ENCODE results near the gene IFT52.

The IFT52 gene

DNA sequence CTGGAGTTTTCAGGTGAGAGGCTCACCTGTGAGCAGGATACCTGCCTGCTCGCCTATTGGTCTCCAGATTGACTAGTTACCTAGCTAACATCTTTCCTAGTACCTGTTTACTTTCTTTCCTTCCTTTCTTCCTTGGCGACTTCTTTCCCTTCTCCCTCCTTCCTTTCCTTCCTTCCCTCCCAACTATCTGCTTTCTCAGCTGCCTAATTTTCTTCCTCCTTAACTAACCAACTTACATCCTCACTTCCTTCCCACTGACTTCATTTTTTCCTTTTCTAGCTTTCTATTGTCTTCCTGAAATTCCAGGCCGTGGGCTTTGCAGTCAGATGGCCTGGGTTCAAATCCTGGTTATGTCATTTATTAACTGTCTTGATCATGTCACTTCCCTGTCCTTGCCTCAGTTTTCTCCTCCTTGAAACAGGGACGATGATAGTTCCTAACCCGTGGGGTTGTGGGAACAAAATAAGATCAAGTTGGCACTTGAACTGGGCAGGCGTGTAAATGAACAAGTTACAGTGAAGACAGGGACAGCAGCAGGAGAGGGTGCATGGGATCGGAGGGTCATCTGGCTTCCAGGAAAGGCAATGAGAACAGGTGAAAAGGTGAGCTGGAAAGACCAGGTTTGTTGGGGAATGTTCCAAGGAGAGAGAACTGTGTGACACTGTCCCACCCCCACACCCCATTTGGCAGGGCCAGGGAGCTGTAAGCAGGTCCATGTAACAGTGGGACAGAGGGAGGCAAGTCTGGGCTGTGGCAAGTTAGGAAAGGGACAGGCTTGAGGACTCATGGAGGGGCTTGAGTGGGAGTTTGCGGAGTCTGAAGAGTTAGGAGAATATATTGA, 31.4 kb upstream of the IFT52 start:
- ATAC-seq (replicated peaks; ENCODE audit: extremely low read depth, poor library complexity, severe bottlenecking) (no peak), DNase-seq (ENCODE audit: low spot score in 2 of 2) (no peak)
- H3K27me3 Mint-ChIP-seq: no peaks in the 10 kb centered on the region
- H3K9me3 Mint-ChIP-seq: no peaks in the 10 kb centered on the region
- H3K4me3 Mint-ChIP-seq: no peak overlapping the region
- H3K27ac Mint-ChIP-seq (ENCODE audit: low read depth): no peak overlapping the region
- no peaks in the 10 kb centered on the region for H3K36me3 Mint-ChIP-seq (ENCODE audit: insufficient read depth)
- H3K4me1 Mint-ChIP-seq: no peaks in the 10 kb centered on the region

- Mint-ChIP-seq H3K27me3 (no peaks in the 10 kb centered on the region), H3K9me3 (no peaks in the 10 kb centered on the region), H3K4me3 (no peak overlapping the region), H3K4me1 (no peaks in the 10 kb centered on the region), H3K27ac (ENCODE audit: low read depth) (no peak overlapping the region), H3K36me3 (ENCODE audit: insufficient read depth) (no peaks in the 10 kb centered on the region)
- ATAC-seq (replicated peaks; ENCODE audit: extremely low read depth, poor library complexity, severe bottlenecking): no peak
- DNase-seq (ENCODE audit: low spot score in 2 of 2): no peak
Measured at GRCh38 chr20:43560974-43561373, 29.8 kb upstream of the IFT52 start.

- DNase-seq (ENCODE audit: low spot score in 2 of 2) (no peak), ATAC-seq (replicated peaks; ENCODE audit: extremely low read depth, poor library complexity, severe bottlenecking) (no peak)
- Mint-ChIP-seq H3K27me3 (no peaks in the 10 kb centered on the region), H3K4me3 (no peak overlapping the region), H3K4me1 (no peaks in the 10 kb centered on the region), H3K36me3 (ENCODE audit: insufficient read depth) (no peaks in the 10 kb centered on the region), H3K27ac (ENCODE audit: low read depth) (no peak overlapping the region), H3K9me3 (no peaks in the 10 kb centered on the region)
Measured at GRCh38 chr20:43563429-43563828, 27.3 kb upstream of the IFT52 start.

GRCh38 chr20:43563991-43564390, 26.7 kb upstream of the IFT52 start:
- no peaks in the 10 kb centered on the region for H3K27me3 Mint-ChIP-seq
- no peaks in the 10 kb centered on the region for H3K36me3 Mint-ChIP-seq (ENCODE audit: insufficient read depth)
- H3K4me1 Mint-ChIP-seq: no peaks in the 10 kb centered on the region
- H3K27ac Mint-ChIP-seq (ENCODE audit: low read depth): no peak overlapping the region
- no peak for ATAC-seq (replicated peaks; ENCODE audit: extremely low read depth, poor library complexity, severe bottlenecking)
- no peak overlapping the region for H3K4me3 Mint-ChIP-seq
- DNase-seq (ENCODE audit: low spot score in 2 of 2): no peak
- H3K9me3 Mint-ChIP-seq: no peaks in the 10 kb centered on the region

- H3K4me1 Mint-ChIP-seq: no peaks in the 10 kb centered on the region
- no peaks in the 10 kb centered on the region for H3K27me3 Mint-ChIP-seq
- no peak for ATAC-seq (replicated peaks; ENCODE audit: extremely low read depth, poor library complexity, severe bottlenecking)
- DNase-seq (ENCODE audit: low spot score in 2 of 2): no peak
- no peaks in the 10 kb centered on the region for H3K36me3 Mint-ChIP-seq (ENCODE audit: insufficient read depth)
- H3K27ac Mint-ChIP-seq (ENCODE audit: low read depth): no peak overlapping the region
- H3K9me3 Mint-ChIP-seq: no peaks in the 10 kb centered on the region
- H3K4me3 Mint-ChIP-seq: no peak overlapping the region
Measured at GRCh38 chr20:43564455-43564854, 26.3 kb upstream of the IFT52 start.

- DNase-seq (ENCODE audit: low spot score in 2 of 2) (no peak), ATAC-seq (replicated peaks; ENCODE audit: extremely low read depth, poor library complexity, severe bottlenecking) (no peak)
- H3K4me3 Mint-ChIP-seq: no peak overlapping the region
- H3K9me3 Mint-ChIP-seq: no peaks in the 10 kb centered on the region
- H3K36me3 Mint-ChIP-seq (ENCODE audit: insufficient read depth): no peaks in the 10 kb centered on the region
- H3K27me3 Mint-ChIP-seq: no peaks in the 10 kb centered on the region
- H3K27ac Mint-ChIP-seq (ENCODE audit: low read depth): no peak overlapping the region
- H3K4me1 Mint-ChIP-seq: no peaks in the 10 kb centered on the region
Measured at GRCh38 chr20:43564993-43565757, 25.6 kb upstream of the IFT52 start.

DNA sequence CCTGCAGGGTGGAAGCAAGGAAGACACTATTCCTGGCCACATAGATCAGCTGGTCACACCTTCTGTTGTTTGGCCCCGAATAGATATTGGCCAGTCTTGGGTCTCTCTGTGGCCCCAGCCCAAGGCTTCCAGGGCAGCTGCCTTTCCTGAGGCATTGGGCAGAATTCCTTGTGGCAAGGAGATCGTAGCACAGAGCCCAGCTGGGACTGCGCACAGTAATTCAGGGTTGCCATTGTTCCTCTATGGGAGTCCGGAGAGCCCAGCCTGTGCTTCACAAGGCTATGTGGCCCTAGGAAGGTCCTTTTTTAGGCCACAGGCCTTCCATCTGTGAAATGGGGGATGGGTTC, 25.0 kb upstream of the IFT52 start:
- Mint-ChIP-seq H3K9me3 (no peaks in the 10 kb centered on the region), H3K4me1 (no peaks in the 10 kb centered on the region), H3K4me3 (no peak overlapping the region), H3K27me3 (no peaks in the 10 kb centered on the region), H3K27ac (ENCODE audit: low read depth) (no peak overlapping the region), H3K36me3 (ENCODE audit: insufficient read depth) (no peaks in the 10 kb centered on the region)
- DNase-seq (ENCODE audit: low spot score in 2 of 2) (no peak), ATAC-seq (replicated peaks; ENCODE audit: extremely low read depth, poor library complexity, severe bottlenecking) (no peak)

GRCh38 chr20:43567477-43567876, 23.3 kb upstream of the IFT52 start:
- H3K36me3 Mint-ChIP-seq (ENCODE audit: insufficient read depth): no peaks in the 10 kb centered on the region
- no peak for DNase-seq (ENCODE audit: low spot score in 2 of 2)
- no peaks in the 10 kb centered on the region for H3K4me1 Mint-ChIP-seq
- no peak overlapping the region for H3K27ac Mint-ChIP-seq (ENCODE audit: low read depth)
- ATAC-seq (replicated peaks; ENCODE audit: extremely low read depth, poor library complexity, severe bottlenecking): no peak
- no peaks in the 10 kb centered on the region for H3K9me3 Mint-ChIP-seq
- no peak overlapping the region for H3K4me3 Mint-ChIP-seq
- no peaks in the 10 kb centered on the region for H3K27me3 Mint-ChIP-seq

DNA sequence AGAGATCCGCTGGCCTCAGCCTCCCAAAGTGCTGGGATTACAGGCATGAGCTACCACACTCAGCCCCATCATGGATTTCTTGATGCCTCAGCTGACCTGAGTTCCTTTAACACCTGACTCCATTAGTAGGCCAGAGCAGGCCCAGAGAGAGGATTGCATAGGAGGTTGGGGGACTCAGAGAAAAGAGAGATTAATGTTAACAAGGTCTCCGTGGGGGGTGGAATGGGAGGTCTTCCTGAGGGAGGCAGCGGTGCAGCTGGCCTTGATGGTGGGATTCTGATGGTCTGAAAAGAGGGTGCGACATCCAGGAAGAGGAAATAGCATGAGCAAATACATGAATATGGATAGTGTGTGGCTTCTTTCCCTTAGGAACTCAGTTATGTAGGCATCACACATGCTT, 22.0 kb upstream of the IFT52 start:
- H3K36me3 Mint-ChIP-seq (ENCODE audit: insufficient read depth): no peaks in the 10 kb centered on the region
- no peaks in the 10 kb centered on the region for H3K9me3 Mint-ChIP-seq
- no peak for ATAC-seq (replicated peaks; ENCODE audit: extremely low read depth, poor library complexity, severe bottlenecking)
- no peak overlapping the region for H3K4me3 Mint-ChIP-seq
- H3K27me3 Mint-ChIP-seq: no peaks in the 10 kb centered on the region
- H3K27ac Mint-ChIP-seq (ENCODE audit: low read depth): no peak overlapping the region
- no peaks in the 10 kb centered on the region for H3K4me1 Mint-ChIP-seq
- no peak for DNase-seq (ENCODE audit: low spot score in 2 of 2)

DNA sequence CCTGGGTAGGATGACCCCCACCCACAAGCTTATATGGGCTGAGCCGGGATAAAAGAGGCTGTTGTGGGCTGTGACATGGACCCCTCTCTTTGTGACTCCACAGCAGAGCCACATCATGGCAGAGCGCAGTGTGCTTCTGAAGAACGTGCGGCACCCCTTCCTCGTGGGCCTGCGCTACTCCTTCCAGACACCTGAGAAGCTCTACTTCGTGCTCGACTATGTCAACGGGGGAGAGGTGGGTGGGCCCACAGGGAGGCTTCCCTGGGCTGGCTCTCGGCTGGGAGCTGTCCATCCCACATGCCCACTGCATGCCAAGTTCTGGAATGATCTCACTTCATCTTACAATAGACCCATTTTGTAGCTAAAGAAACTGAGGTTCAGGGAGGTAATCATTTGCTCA, 21.5 kb upstream of the IFT52 start:
- no peak overlapping the region for H3K27ac Mint-ChIP-seq (ENCODE audit: low read depth)
- ATAC-seq (replicated peaks; ENCODE audit: extremely low read depth, poor library complexity, severe bottlenecking) (no peak), DNase-seq (ENCODE audit: low spot score in 2 of 2) (no peak)
- H3K36me3 Mint-ChIP-seq (ENCODE audit: insufficient read depth): no peaks in the 10 kb centered on the region
- H3K27me3 Mint-ChIP-seq: no peaks in the 10 kb centered on the region
- no peak overlapping the region for H3K4me3 Mint-ChIP-seq
- H3K9me3 Mint-ChIP-seq: no peaks in the 10 kb centered on the region
- no peaks in the 10 kb centered on the region for H3K4me1 Mint-ChIP-seq

- Mint-ChIP-seq H3K36me3 (ENCODE audit: insufficient read depth) (no peaks in the 10 kb centered on the region), H3K9me3 (no peaks in the 10 kb centered on the region), H3K27me3 (no peaks in the 10 kb centered on the region), H3K4me1 (no peaks in the 10 kb centered on the region), H3K4me3 (no peak overlapping the region), H3K27ac (ENCODE audit: low read depth) (no peak overlapping the region)
- ATAC-seq (replicated peaks; ENCODE audit: extremely low read depth, poor library complexity, severe bottlenecking): no peak
- DNase-seq (ENCODE audit: low spot score in 2 of 2): no peak
Measured at GRCh38 chr20:43570496-43570895, 20.2 kb upstream of the IFT52 start.

- no peaks in the 10 kb centered on the region for H3K9me3 Mint-ChIP-seq
- no peak overlapping the region for H3K27ac Mint-ChIP-seq (ENCODE audit: low read depth)
- DNase-seq (ENCODE audit: low spot score in 2 of 2): no peak
- no peaks in the 10 kb centered on the region for H3K4me1 Mint-ChIP-seq
- no peaks in the 10 kb centered on the region for H3K27me3 Mint-ChIP-seq
- H3K36me3 Mint-ChIP-seq (ENCODE audit: insufficient read depth): no peaks in the 10 kb centered on the region
- ATAC-seq (replicated peaks; ENCODE audit: extremely low read depth, poor library complexity, severe bottlenecking): no peak
- no peak overlapping the region for H3K4me3 Mint-ChIP-seq
Measured at GRCh38 chr20:43571310-43571709, 19.4 kb upstream of the IFT52 start.

DNA sequence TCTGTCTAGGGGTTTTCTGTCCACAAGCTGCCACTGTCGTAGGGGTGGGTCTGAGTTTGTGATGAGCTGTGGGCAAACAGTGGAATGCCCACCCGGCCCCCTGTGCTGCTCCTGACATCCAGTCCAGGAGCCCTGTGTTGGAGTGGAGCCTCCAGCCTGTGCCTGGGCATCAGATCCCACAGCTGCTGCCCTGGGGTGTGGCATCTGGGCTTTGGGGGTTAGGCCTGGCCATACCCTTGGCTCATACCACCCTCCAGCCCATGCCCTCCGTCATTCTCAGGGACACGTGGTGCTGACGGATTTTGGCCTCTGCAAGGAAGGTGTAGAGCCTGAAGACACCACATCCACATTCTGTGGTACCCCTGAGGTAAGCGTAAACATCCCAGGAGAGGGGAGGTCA, 19.0 kb upstream of the IFT52 start:
- no peaks in the 10 kb centered on the region for H3K27me3 Mint-ChIP-seq
- no peak for ATAC-seq (replicated peaks; ENCODE audit: extremely low read depth, poor library complexity, severe bottlenecking)
- no peaks in the 10 kb centered on the region for H3K4me1 Mint-ChIP-seq
- H3K9me3 Mint-ChIP-seq: no peaks in the 10 kb centered on the region
- no peak for DNase-seq (ENCODE audit: low spot score in 2 of 2)
- no peak overlapping the region for H3K4me3 Mint-ChIP-seq
- no peaks in the 10 kb centered on the region for H3K36me3 Mint-ChIP-seq (ENCODE audit: insufficient read depth)
- H3K27ac Mint-ChIP-seq (ENCODE audit: low read depth): no peak overlapping the region
